ENCODE data around the gene GPHN.
"Not testable (repeated sequence)": the region's sequence is repeated elsewhere in the genome, so short reads cannot be mapped to it uniquely, and the experiment has no call there.

GPHN gene

DNA sequence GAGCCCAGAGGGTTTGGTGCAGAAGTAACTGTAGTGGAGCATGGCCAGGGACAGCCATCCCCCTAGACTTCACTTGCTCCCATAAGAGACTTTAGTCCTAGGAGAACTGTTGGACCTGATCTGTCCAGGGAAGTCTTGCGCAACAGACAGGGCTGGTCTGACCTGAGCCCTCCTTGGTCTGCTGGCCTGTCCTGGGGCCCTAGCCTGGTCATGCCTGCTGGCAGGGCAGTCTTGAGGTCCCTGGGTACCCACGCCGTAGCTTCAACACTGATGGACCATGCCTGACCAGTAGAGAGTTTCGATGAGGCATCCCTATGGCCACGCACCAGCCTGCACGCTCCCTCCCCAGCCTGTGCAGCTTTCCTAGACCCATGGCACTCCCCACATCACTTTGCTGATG is 305.7 kb downstream of the GPHN start:
- DNase-seq, result no peak

- DNase-seq, result no peak
These were observed 307.7 kb downstream of the GPHN start for GRCh38 chr14:66815687-66816086.

DNA sequence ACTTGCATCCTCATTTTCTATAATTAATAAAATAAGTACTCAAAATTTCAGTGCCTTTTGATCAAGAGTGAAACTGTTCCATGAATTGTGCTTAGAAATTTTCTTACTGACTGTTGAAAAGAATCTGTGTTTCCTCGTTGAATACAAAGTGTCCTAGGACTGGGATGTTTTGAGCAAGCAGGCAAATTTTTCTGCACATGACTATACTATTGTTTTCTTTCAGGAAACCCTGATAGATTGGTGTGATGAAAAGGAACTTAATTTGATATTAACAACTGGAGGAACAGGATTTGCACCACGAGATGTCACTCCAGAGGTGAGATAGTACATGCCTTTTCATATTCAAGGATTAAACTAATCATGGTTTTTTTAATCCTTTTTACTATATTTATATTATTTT is 316.3 kb downstream of the GPHN start:
- DNase-seq, result no peak

- no peak for DNase-seq
These were observed 319.2 kb downstream of the GPHN start for GRCh38 chr14:66827182-66827581.

GRCh38 chr14:66831173-66831572 is 323.2 kb downstream of the GPHN start:
- DNase-seq, result no peak

GRCh38 chr14:66833816-66834215 is 325.9 kb downstream of the GPHN start:
- DNase-seq, result no peak

GRCh38 chr14:66837436-66837835 is 329.5 kb downstream of the GPHN start:
- DNase-seq, result not testable (repeated sequence)

DNA sequence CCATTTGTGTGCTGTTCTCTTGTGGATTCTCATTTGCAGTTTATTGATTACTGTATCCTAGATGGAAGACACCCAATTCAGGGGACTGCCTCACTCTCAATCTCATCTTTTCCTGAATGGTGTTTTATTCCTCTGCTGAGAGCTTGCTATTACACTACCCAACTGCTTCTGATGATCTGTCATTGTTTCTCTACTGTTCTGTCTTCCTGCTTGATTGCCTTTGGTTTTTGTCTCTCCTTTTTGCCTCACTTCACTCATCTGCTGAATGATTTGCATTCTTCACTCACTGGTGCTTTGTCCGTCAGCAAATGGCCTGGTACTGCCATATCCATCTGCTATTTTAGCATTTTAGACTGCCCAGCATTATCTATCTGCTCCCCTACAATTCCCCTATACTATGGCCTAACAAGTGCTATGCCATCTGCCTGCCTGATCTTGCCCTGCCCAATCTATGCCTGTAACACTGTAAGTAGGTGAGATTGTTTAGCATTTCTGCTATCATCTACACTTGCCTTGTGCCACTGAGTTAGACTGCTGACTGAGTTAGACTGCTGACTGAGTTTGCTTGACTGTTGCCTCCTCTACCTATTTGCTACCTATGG is 335.1 kb downstream of the GPHN start:
- no peak for DNase-seq

DNA sequence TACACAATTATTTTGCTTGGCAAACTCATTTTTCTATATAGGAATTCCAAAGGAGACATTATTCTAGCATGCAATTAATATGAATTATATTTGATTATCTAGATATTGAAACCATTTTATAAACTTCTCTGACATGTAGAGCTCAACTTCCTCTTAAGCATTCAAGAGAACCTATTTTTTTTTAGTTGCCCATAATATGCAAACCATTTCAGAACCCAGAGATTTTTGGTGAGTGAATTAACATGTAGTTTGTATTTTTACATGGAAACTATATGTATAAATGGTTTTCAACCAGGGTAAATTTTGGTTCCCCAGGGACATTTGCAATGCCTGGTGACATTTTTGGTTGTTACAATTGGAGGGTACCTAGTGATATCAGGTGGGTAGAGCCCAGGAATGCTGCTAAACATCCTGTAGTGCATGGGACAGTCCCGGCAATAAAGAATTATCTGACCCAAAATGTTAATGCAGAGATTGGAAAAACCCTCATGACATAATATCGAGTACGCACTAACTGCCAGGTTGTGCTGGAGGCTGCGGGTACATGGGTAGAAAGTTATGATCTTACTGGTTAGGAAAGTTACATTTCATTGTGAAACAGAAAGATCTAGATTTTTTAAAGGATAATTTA is 342.4 kb downstream of the GPHN start:
- no peak for DNase-seq

DNA sequence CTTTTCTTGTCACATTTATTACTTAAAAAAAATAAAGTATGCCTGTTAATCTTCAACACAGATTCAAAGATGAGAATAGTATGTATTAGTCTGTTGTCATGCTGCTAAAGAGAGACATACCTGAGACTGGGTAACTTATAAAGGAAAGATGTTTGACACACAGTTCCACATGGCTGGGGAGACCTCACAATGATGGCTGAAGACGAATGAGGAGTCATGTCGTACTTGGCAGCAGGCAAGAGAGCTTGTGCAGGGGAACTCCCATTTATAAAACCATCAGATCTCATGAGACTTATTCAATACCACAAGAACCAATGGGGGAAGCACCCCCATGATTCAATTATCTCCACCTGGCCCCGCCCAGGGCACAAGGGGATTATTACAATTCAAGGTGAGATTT is 345.4 kb downstream of the GPHN start:
- no peak for DNase-seq

DNA sequence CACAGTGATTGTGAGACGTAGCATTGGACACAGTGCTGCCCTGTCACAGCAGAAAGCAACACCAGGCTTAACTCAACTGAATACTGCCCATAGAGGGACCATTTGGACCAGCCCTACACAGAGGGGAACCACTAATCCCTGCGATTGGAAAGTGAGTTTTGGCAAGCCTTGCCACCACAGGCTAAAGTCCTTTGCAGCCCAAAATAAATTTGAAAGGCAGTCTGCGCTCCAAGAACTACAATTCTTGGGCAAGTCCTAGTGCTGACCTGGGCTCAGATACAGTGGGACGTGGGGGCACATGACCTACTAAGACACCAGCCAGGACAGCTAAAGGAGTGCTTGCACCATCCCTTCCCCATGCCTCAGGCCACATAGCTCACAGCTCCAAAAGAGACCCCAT is 349.9 kb downstream of the GPHN start:
- DNase-seq, result no peak

DNA sequence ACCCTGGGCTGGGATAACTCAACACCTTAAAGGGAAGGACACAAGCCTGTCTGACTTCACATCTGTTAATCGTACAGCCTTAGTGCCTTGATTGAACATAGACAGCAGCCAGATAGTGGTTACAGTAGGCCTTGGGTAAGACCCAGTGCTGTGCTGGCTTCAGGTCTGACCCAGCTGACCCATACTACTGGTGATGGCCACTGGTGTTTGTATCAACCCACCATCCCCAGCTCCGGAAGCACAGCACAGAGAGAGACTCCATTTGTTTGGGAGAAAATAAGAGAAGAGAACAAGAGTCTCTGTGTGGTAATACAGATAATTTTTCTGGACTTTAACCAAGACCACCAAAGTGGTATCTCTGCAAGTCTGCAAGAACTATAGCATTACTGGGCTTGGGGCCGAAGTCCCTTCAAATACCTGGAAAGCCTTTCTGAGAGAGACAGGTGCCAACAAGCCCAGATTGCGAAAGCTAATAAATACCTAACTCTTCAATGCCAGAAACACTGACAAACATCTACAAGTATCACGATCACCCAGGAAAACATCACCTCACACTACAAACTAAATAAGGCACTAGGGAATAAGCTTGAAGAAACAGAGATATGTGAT is 351.2 kb downstream of the GPHN start:
- DNase-seq, result no peak

GRCh38 chr14:66881596-66881995 is 373.6 kb downstream of the GPHN start:
- DNase-seq, result no peak

GRCh38 chr14:66884149-66884548 is 376.2 kb downstream of the GPHN start:
- DNase-seq, result no peak

DNA sequence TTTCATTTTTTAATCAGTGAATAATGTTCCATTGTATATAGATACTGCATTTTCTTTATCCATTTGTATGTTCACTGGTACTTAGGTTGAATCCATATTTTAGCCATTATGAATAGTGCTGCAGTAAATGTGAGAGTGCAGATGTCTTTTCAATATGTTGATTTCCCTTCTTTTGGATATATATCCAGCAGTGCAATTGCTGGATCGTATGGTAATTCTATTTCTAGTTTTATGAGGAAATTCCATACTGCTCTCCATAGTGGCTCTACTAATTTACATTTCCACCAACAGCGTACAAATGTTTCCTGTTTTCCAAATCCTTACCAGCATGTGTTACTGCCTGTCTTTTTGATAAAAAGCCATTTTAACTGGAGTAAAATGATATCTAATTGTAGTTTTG is 392.8 kb downstream of the GPHN start:
- no peak for DNase-seq

- DNase-seq, result no peak
These were observed 402.4 kb downstream of the GPHN start for GRCh38 chr14:66910311-66910840.

DNA sequence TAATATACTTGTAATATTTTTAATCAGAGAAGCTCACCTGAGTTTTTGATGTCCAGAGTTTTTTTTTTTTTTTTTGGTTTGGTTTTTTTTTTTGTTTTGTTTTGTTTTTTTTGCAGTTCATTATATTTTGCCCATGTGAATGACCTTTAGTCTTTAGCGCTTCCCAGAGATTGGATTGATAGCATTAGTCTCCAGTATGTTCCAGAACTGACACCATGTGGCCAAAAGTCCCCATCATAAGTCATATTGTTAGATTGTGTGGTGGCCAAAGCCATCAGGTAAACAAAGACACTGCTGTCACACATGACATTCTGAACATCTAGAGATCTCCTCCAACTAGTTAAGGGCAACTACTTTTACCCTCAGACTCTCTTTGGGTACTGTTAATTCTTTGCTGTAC is 408.5 kb downstream of the GPHN start:
- DNase-seq, result no peak

GRCh38 chr14:66918527-66918926 is 410.6 kb downstream of the GPHN start:
- DNase-seq, result no peak

DNA sequence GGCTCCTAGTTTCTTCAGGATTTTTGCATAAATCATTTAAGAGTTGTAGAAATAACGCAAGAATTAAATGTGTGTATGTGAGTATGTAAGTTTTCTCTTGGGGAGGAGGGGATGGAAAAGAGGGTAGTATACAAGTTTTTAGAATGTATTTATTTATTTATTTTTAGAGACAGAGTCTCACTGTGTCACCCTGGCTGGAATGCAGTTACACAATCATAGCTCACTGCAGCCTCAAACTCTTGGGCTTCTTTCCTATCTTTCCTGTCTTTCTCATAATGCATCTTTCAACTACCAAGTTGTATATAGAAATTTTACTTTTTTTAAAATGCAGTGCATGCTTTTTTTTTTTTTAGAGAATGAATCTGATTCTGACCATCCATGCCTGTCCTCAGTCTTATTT is 412.2 kb downstream of the GPHN start:
- DNase-seq, result no peak

DNA sequence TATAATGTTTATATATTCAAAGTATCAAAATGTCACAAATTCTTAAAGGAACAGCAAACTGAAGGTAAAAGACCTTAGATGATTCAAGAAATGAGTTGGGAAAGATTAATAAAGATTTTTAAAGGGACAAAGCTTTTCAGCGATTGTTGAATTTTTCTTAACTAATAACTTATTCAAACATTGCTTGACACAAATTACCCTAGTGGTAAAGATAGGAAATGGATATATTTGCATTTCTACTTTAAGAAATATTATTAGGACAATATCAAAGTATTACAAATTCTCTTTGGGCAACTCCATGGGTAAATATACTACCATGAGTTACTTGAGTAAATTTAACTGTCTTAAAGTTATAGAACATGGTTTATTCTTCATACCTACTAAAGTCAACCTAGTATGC is 415.3 kb downstream of the GPHN start:
- no peak for DNase-seq

- no peak for DNase-seq
These were observed 431.5 kb downstream of the GPHN start for GRCh38 chr14:66939409-66939808.

DNA sequence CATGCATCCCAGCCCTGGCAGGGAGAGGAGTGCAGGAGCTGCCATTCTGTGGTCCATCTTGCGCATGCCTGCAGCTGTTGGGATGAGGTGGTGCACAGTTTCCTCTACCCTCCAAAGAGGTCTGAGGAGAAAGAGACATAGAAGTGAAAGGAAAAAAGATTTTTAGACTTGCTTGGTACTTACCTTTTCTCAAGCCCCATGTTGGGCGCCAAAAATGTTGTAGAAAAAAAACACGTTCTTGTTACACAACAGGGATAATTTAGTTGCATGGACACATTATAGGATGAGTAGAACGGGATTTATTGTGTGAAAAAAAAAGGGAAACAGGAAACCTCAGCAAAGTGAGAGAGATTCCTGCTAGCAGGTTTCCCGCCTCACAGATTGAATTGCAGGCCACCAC is 436.9 kb downstream of the GPHN start:
- peak; percentile 11 to 24 (median 14) for DNase-seq

DNA sequence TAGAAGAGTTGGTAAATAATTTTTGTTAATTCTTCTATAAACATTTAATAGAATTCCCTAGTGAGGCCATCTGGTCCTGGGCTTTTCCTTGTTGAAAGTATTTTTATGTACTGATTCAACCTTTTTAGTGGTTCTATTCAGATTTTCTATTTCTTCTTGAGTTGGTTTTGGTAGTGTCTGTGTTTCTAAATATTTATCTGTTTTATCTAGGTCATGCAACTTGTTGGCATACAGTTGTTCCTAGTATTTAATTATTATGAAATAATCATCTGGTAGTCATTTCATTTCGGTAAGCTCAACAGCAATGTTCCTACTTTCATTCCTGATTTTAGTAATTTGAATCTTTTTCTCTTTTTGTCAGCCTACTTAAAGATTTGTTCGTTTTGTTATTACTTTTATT is 447.2 kb downstream of the GPHN start:
- DNase-seq, result no peak

GRCh38 chr14:66959437-66960050 is 451.6 kb downstream of the GPHN start:
- no peak for DNase-seq

Data from suppressor macrophage (primary cell).